ENCODE results near the gene PRKG1. TPM values are rescaled to one million over a fixed set of nuclear protein-coding genes. Genes with fewer than 3 reads are reported as not detected.

The PRKG1 gene
- total RNA-seq, 1 experiment from 2014 or later, result 10.4 TPM

DNA sequence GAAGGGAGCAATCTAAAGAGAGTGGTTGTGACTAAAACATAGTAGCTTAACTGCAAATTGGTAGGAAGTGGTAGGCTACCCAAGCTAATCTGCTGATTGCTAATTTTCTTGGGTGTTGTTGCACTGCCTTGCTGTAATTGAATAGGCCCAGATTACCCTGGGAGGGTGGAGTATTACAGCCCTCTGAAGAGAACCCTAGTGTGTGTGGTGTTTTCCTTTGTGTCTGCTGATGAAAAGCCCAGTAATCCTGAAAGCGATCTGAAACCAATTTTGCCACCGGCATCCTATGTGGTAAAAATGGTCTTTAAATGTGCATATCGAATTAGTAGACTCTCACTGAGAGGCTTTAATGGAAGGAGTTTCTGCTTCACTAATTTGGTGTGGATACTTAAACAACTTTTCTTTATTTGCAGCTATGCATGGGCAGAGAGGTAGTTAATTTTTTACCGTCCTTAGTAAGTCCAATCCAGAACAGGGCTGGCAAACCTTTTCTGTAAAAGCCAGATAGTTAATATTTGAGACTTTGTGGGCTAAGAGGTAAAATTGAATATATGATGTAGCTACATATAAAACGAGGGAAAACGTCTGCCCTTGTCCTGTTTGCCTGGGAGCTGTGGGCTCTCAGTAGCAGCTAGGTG, 532.7 kb downstream of the PRKG1 start:
- TF ChIP-seq, protein P1, sequence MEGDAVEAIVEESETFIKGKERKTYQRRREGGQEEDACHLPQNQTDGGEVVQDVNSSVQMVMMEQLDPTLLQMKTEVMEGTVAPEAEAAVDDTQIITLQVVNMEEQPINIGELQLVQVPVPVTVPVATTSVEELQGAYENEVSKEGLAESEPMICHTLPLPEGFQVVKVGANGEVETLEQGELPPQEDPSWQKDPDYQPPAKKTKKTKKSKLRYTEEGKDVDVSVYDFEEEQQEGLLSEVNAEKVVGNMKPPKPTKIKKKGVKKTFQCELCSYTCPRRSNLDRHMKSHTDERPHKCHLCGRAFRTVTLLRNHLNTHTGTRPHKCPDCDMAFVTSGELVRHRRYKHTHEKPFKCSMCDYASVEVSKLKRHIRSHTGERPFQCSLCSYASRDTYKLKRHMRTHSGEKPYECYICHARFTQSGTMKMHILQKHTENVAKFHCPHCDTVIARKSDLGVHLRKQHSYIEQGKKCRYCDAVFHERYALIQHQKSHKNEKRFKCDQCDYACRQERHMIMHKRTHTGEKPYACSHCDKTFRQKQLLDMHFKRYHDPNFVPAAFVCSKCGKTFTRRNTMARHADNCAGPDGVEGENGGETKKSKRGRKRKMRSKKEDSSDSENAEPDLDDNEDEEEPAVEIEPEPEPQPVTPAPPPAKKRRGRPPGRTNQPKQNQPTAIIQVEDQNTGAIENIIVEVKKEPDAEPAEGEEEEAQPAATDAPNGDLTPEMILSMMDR (conservative IDR thresholded peaks at IDR 0.05), result no peak
- Histone ChIP-seq H3K23me2 (ENCODE audit: insufficient read length, low read depth, low read length, poor library complexity, severe bottlenecking) (no peaks in the 10 kb centered on the region), H2BK15ac (ENCODE audit: low read depth, low read length) (no peak overlapping the region), H2AK5ac (ENCODE audit: insufficient read length, low read length) (no peak overlapping the region), H3K4me1 (ENCODE audit: insufficient read depth, low read length) (no peaks in the 10 kb centered on the region), H2BK12ac (ENCODE audit: insufficient read length, low read depth, low read length) (no peak overlapping the region), H2AFZ (ENCODE audit: low read length) (no peak overlapping the region), H4K20me1 (ENCODE audit: control insufficient read depth, insufficient read depth, insufficient read length) (no peaks in the 10 kb centered on the region), H3K27me3 (ENCODE audit: insufficient read depth, low read length) (no peaks in the 10 kb centered on the region), H2BK20ac (ENCODE audit: low read depth, low read length, poor library complexity, severe bottlenecking) (no peak overlapping the region), H4K5ac (ENCODE audit: insufficient read length, low read depth, low read length) (no peak overlapping the region), H3K79me1 (ENCODE audit: insufficient read depth, low read depth, low read length, poor library complexity, severe bottlenecking) (no peaks in the 10 kb centered on the region), H4K91ac (ENCODE audit: insufficient read length, low read depth, low read length) (no peak overlapping the region), H2BK5ac (ENCODE audit: insufficient read length, low read length) (no peak overlapping the region), H2BK120ac (ENCODE audit: low read depth, low read length, poor library complexity, severe bottlenecking) (no peak overlapping the region), H4K8ac (replicated peaks; ENCODE audit: insufficient read length, low read depth, low read length) (no peak overlapping the region), H3K4ac (ENCODE audit: low read depth, low read length) (no peak overlapping the region), H3K79me2 (ENCODE audit: insufficient read depth, low read length) (no peaks in the 10 kb centered on the region), H3K9ac (ENCODE audit: extremely low read depth, insufficient read length, low read length) (no peak overlapping the region), H3K9me3 (ENCODE audit: control insufficient read depth, low read depth, low read length) (no peaks in the 10 kb centered on the region), H3K56ac (ENCODE audit: insufficient read length, low read depth, low read length) (no peak overlapping the region), H3K14ac (ENCODE audit: insufficient read depth, low read length) (no peak overlapping the region), H3K23ac (ENCODE audit: insufficient read length, low read depth, low read length) (no peak overlapping the region), H3T11ph (ENCODE audit: low read length) (no peak overlapping the region), H3K4me2 (ENCODE audit: insufficient read depth, insufficient read length, low read length) (no peak overlapping the region), H3K27ac (ENCODE audit: insufficient read length, low read depth, low read length) (no peak overlapping the region), H3K18ac (ENCODE audit: insufficient read length, low read depth, low read length) (no peak overlapping the region)
- no peaks in the 10 kb centered on the region; the same call in 1 of the 2 replicates for H3K27me3 Mint-ChIP-seq (ENCODE audit: low read depth)
- H3K9me3 Mint-ChIP-seq, result no peaks in the 10 kb centered on the region; a peak in 2 of 5 replicates
- no peaks in the 10 kb centered on the region for H3K36me3 Mint-ChIP-seq (ENCODE audit: insufficient read depth in 1 of 3, low read depth in 3 of 3)
- H3K27ac Mint-ChIP-seq, result peak overlapping the region in 2 of 3 experiments; percentile 6 to 14; a peak in 3 of 7 replicates
- no peak overlapping the region for H3K4me3 Mint-ChIP-seq
- no CpG with 5 or more reads among the region's 6 CpGs for WGBS (ENCODE audit: extremely low coverage, insufficient read length, low lambda C conversion rate)
- no peak for DNase-seq
- H3K4me1 Mint-ChIP-seq, result peaks cover 14 to 19% of the 10 kb centered on the region in 2 experiments

All from H9 (cell line).